Psoas muscle (tissue), 8 donors: ENCODE measurements around the gene MAG. TPM values are rescaled to one million over a fixed set of nuclear protein-coding genes. Genes with fewer than 3 reads are reported as not detected.

Experiments used
- ATAC-seq, 4 donors: fragments of 200-7000 bp; cut with Tn5 transposase; one replicate each; pipeline ENCODE4 v1.9.1; 2020; ENCODE audit warnings: moderate library complexity in 3 of 4, mild to moderate bottlenecking in 2 of 4
- DNase-seq, 2 donors: peaks; one replicate each; pipeline ENCODE4 v3.0.0-alpha.2; 2020
- H3K27ac ChIP-seq: fragments of 200-600 bp; one replicate; pipeline ENCODE4 v1.8.0; 2022
- H3K27me3 ChIP-seq, 3 donors: fragments of 200-600 bp in 1 of 3; one replicate each; pipeline versions ENCODE4 v1.6.1 to v1.8.0; 2013 to 2022; ENCODE audit warnings: low read length in 2 of 3, mild to moderate bottlenecking in 2 of 3, moderate library complexity in 1 of 3; ENCODE audit not compliant: insufficient read depth in 3 of 3
- H3K36me3 ChIP-seq, 2 donors: fragments of 200-600 bp in 1 of 2; one replicate each; pipeline versions ENCODE4 v1.6.1 to v1.8.0; 2013 to 2022; ENCODE audit warnings: low read depth in 1 of 2, mild to moderate bottlenecking in 1 of 2, moderate library complexity in 1 of 2; ENCODE audit not compliant: insufficient read depth in 1 of 2
- H3K4me1 ChIP-seq: fragments of 200-600 bp; one replicate; pipeline ENCODE4 v1.8.0; 2022
- H3K4me3 ChIP-seq: fragments of 200-600 bp; one replicate; pipeline ENCODE4 v1.8.0; 2022; ENCODE audit warnings: mild to moderate bottlenecking
- H3K9me3 ChIP-seq: fragments of 200-600 bp; one replicate; pipeline ENCODE4 v1.8.0; 2022
- CTCF ChIP-seq: fragments of 200-600 bp; IDR thresholded peaks from one replicate; pipeline ENCODE4 v1.8.0; 2022; ENCODE audit warnings: antibody characterized with exemption
- WGBS, 3 donors: extraction: QIAGEN DNeasy Blood & Tissue Kit; methylation state at CpG; one replicate each; pipeline versions ENCODE4 v1.1.6 to v1.1.7; 2013; 5-methylcytosine and 5-hydroxymethylcytosine counted together
- intact Hi-C, 2 donors: fragments of 100-400 bp; cut with DNase I; formaldehyde crosslinking; loops; one replicate each; pipeline versions ENCODE4 v1.11.0 to v1.14.2; 2022
- polyA plus RNA-seq, 3 donors: library from polyadenylated mRNA; stranded (reverse); fragments of 200-250 nt; gene quantifications; one replicate each; pipeline ENCODE4 v1.2.3, GENCODE V29; 2013
- total RNA-seq, 4 donors: library from RNA; stranded (reverse); fragmentation: NEBNext Ultra II Directional in 2 of 4; extraction: Animal tissue kit (Norgen Biotek cat#: 25700) in 2 of 4; gene quantifications; one replicate each; pipeline versions ENCODE4 v1.2.1 to v1.2.4, GENCODE V29; 2021 to 2023
- donor health status: healthy with polysubstance abuse.
- donor health status: DM: no; HTN: no; CAD: no; lungs with moderate emphysema.
- donor health status: Bipolar disorder and iron deficiency.
- donor health status: healthy.
- donor health status: DM: yes; HTN: yes; CAD: no.
- donor health status: DM: no; HTN: no; CAD: no.
- donor health status: DM: no; HTN: no; CAD: no.
- donor health status: DM: yes; HTN: yes; CAD: no.

Gene MAG
- total and polyA plus RNA-seq, 7 donors: 0.05 to 0.30 (median 0.11) TPM; not detected in 4

GRCh38 chr19:35314031-35314430, 22.1 kb downstream of the MAG start:
- no peak overlapping the region for H3K27ac ChIP-seq
- intact Hi-C loops: no loop called here
- no peaks in the 10 kb centered on the region for H3K4me1 ChIP-seq
- DNase-seq (peak in 1 of 2 donors; percentile 12), ATAC-seq (no peak)
- no peak for TF ChIP-seq CTCF
- no peaks in the 10 kb centered on the region for H3K9me3 ChIP-seq
- H3K4me3 ChIP-seq: no peak overlapping the region
- H3K27me3 ChIP-seq: peaks cover 0 to 13% (median 8%) of the 10 kb centered on the region in 3 donors
- H3K36me3 ChIP-seq: no peaks in the 10 kb centered on the region
- 75 to 82% (median 78%) methylated on average over 8 of the region's 8 CpGs for WGBS, 3 donors

GRCh38 chr19:35314858-35315470, 23.0 kb downstream of the MAG start:
- peaks cover 0 to 16% (median 8%) of the 10 kb centered on the region in 3 donors for H3K27me3 ChIP-seq
- no peak overlapping the region for H3K27ac ChIP-seq
- ATAC-seq (no peak), DNase-seq (no peak)
- H3K4me1 ChIP-seq: no peaks in the 10 kb centered on the region
- no peaks in the 10 kb centered on the region for H3K36me3 ChIP-seq
- intact Hi-C loops: no loop called here
- H3K9me3 ChIP-seq: no peaks in the 10 kb centered on the region
- no peak for TF ChIP-seq CTCF
- no peak overlapping the region for H3K4me3 ChIP-seq
- 57 to 77% (median 60%) methylated on average over 10 of the region's 10 CpGs for WGBS, 3 donors

GRCh38 chr19:35315883-35316282, 23.9 kb downstream of the MAG start:
- TF ChIP-seq CTCF: no peak
- H3K9me3 ChIP-seq: no peaks in the 10 kb centered on the region
- peaks cover 0 to 16% (median 15%) of the 10 kb centered on the region in 3 donors for H3K27me3 ChIP-seq
- ATAC-seq: no peak
- no peak overlapping the region for H3K27ac ChIP-seq
- intact Hi-C loops: no loop called here
- no peaks in the 10 kb centered on the region for H3K4me1 ChIP-seq
- no peaks in the 10 kb centered on the region for H3K36me3 ChIP-seq
- WGBS, 3 donors: 70 to 78% (median 71%) methylated on average over 9 of the region's 9 CpGs
- no peak for DNase-seq
- H3K4me3 ChIP-seq: no peak overlapping the region

DNA sequence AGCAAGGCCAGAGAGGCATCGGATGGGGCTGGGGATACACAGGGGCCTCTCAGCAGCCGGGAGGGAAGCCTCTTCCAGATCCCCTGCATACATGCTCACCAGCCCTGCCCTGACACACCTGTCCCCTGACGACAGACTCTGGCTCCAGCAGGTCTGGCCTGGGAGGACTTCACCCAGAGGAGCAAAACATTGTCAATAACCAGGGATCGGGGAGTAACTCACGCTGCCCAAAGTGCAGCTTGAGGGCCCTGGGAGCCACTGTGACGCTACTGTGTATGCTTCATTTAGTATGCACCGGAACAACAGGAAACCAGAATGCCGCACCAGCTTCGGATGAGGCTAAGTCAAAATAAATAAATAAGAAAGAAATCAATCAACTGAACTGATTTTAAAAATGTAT, 24.6 kb downstream of the MAG start:
- H3K4me1 ChIP-seq: no peaks in the 10 kb centered on the region
- no peak overlapping the region for H3K27ac ChIP-seq
- DNase-seq: no peak
- H3K9me3 ChIP-seq: no peaks in the 10 kb centered on the region
- intact Hi-C loops: no loop called here
- no peak for TF ChIP-seq CTCF
- 67 to 73% (median 73%) methylated on average over 9 of the region's 9 CpGs for WGBS, 3 donors
- H3K27me3 ChIP-seq: peaks cover 0 to 16% (median 15%) of the 10 kb centered on the region in 3 donors
- ATAC-seq: no peak
- no peaks in the 10 kb centered on the region for H3K36me3 ChIP-seq
- H3K4me3 ChIP-seq: no peak overlapping the region

GRCh38 chr19:35317464-35318043, 25.6 kb downstream of the MAG start:
- TF ChIP-seq CTCF: no peak
- Histone ChIP-seq H3K4me1 (no peaks in the 10 kb centered on the region), H3K36me3 (no peaks in the 10 kb centered on the region), H3K4me3 (no peak overlapping the region), H3K27me3 (peaks cover 0 to 16% (median 12%) of the 10 kb centered on the region in 3 donors), H3K27ac (no peak overlapping the region), H3K9me3 (peaks cover 4% of the 10 kb centered on the region)
- WGBS, 3 donors: 72 to 83% (median 77%) methylated on average over 7 of the region's 7 CpGs
- ATAC-seq (no peak), DNase-seq (no peak)
- intact Hi-C loops: no loop called here
